Measurements from ENCODE around the gene JMJD1C.

DNA sequence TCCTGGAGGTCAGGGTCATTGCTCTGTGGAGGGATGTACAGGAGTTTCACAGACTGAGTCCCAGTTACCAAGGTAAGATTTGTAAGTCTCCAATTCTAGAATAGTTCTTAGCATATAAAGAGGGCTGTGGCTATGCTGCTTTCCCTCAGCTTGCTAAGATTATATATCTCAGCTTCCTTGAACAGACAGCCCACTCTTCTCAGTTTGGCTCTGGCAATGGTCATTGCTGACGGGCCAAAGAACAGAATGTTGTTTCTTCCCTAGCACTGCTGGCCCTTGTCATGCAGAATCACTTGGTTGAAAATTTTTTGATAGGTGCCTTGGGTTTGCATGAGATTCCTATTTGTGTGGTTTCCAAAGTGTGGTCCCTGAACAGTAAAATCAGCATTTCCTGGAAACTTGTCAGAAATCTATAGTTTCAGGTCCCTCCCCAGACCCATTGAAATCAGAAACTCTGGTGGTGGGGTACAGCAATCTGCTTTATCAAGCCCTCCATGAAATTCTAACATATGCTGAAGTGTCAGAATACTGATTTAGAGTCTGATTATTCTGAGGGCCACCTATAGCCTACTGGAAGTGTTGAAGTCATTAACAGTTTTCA is 294.4 kb downstream of the JMJD1C start:
- TF ChIP-seq, protein P1, sequence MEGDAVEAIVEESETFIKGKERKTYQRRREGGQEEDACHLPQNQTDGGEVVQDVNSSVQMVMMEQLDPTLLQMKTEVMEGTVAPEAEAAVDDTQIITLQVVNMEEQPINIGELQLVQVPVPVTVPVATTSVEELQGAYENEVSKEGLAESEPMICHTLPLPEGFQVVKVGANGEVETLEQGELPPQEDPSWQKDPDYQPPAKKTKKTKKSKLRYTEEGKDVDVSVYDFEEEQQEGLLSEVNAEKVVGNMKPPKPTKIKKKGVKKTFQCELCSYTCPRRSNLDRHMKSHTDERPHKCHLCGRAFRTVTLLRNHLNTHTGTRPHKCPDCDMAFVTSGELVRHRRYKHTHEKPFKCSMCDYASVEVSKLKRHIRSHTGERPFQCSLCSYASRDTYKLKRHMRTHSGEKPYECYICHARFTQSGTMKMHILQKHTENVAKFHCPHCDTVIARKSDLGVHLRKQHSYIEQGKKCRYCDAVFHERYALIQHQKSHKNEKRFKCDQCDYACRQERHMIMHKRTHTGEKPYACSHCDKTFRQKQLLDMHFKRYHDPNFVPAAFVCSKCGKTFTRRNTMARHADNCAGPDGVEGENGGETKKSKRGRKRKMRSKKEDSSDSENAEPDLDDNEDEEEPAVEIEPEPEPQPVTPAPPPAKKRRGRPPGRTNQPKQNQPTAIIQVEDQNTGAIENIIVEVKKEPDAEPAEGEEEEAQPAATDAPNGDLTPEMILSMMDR (IDR thresholded peaks at IDR 0.05; ENCODE audit: insufficient read depth, low read length, poor library complexity, severe bottlenecking): no peak
- TF ChIP-seq EZH2phosphoT487 (conservative IDR thresholded peaks at IDR 0.05; ENCODE audit: low read length): no peak

Measured in SU-DHL-6 (cell line).